GM21619 (cell line): ENCODE data around the gene BABAM2.
"Not testable (repeated sequence)": the region's sequence is repeated elsewhere in the genome, so short reads cannot be mapped to it uniquely, and the experiment has no call there.

Experiments used
- ATAC-seq: cut with Tn5 transposase; IDR thresholded peaks from one replicate; pipeline ENCODE4 v1.9.1; 2021; ENCODE audit not compliant: unreplicated experiment

BABAM2 gene

GRCh38 chr2:28227498-28227897, 337.0 kb downstream of the BABAM2 start:
- no peak for ATAC-seq

GRCh38 chr2:28228434-28228995, 338.0 kb downstream of the BABAM2 start:
- ATAC-seq: no peak

DNA sequence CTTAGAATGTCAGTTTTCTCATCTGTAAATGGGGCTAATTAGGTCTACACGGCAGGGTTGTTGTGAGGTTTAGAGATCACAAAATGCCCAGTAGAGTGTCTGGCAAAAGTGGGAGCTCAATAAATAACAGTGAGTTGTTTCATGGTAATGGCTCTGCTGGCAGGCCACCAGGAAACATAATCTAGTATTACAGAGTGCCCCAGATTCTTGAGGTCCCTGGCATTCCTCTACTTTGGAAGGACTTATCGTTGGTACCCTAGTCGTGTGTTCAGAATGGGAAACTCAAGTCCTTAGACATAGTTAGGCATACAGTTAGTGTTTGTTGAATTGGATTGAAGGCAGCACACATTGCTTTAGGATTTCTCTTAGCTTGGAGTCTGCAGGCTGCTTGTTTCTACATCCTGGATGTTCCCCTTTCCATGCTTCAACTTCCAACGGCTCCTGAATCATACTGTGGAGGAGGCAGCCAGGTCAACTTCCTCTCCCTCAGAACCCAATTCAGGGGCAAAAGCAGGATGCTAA, 340.6 kb downstream of the BABAM2 start:
- no peak for ATAC-seq

DNA sequence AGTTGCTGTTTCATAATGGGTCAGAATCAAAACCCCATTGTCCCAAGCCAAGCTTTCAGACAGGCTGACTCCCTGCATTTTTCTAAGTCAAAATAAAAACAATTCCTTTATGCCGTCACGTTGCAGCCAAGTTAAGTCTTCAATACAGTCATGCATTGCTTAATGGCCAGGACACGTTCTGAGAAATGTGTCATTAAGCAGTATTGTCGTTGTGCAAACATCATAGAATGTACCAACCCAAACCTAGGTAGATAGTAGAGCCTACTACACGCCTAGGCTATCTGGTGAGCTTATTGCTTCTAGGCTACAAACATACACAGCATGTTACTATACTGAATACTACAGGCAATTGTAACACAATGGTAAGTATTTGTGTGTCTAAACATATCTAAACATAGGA, 341.8 kb downstream of the BABAM2 start:
- no peak for ATAC-seq

DNA sequence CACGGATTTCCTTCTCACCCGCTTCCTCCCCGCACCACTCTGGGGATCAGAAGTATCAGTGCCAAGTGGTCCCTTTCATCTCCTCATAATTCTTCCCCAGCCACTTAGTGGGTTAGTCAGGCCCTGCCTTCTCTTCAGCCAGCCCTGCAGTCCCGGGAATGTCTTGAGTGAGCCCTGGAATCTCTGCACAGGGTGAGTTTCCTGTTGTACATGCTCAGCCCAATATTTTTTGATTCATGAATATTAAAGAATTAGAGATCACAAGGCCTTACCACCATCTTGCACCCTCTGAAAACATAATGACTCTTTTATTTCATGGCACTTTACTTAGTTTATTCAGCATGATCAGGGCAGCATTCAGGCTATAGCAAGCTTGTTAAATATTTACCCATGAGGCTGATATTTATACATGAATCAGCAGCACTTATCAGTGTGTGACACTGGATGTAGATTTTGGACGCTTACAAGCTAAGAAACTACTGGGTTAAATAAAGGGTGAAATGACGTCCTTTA, 342.7 kb downstream of the BABAM2 start:
- ATAC-seq: no peak

- ATAC-seq: no peak
These were observed 344.3 kb downstream of the BABAM2 start for GRCh38 chr2:28234807-28235206.

- ATAC-seq: no peak
These were observed 348.7 kb downstream of the BABAM2 start for GRCh38 chr2:28239207-28239606.

GRCh38 chr2:28240937-28241336, 350.4 kb downstream of the BABAM2 start:
- no peak for ATAC-seq

DNA sequence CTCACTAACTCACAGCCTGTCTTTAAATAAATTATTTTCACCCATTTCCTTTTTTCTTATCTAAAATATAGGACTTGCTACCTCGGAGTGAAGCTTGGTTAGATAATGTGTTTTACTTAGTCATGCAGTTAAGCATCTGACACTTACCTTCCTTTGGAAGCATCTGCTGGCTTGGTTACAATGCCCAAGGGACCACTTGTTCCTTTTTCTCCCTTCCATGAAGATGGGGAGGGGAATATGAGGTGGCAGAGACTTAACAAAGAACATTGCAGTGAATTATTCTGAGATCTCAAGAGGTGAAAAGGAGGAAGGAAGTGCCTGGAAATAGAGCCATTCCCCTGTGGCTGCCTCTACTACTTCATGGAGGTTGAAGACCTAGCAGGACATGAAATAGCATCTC, 356.8 kb downstream of the BABAM2 start:
- no peak for ATAC-seq

- ATAC-seq: no peak
These were observed 357.2 kb downstream of the BABAM2 start for GRCh38 chr2:28247734-28248133.

DNA sequence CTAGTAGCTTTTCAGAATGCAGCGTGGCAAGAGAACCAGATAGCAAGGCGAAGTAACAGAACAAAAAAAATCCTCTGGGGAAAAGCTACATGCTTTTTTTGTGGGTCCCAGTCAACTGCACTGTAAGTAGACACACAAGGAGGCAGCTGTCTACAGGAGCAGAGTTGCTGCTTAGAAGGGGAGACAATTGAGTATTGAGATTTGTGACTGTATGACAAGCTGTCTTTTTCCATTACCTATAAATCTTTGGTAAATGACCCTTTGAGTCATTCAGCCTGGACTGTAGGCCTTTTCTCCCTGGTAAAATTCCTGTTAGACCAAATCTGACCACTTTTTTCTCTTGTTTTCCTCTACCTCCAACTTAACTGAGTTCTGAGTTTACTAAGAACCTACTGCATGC, 358.0 kb downstream of the BABAM2 start:
- no peak for ATAC-seq

DNA sequence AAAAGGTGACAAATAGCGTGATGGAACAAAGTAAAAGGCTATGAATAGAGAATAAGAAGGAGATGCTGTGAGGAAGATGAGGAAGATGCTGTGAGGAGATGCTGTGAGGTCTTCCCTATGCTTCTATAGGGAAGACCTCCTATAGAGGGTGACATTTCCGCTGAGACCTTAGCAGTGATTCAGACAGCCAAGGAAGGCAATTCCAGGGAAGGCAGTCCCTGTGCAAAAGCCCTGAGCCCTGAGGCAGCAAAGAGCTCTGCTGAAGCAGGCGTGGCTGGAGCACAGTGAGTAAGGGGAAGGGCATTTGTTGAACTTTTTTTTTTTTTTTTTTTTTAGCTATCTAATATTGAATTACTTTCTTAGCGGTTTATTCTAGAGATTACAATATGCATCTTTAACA, 359.5 kb downstream of the BABAM2 start:
- ATAC-seq: no peak

GRCh38 chr2:28251337-28251736, 360.8 kb downstream of the BABAM2 start:
- no peak for ATAC-seq

DNA sequence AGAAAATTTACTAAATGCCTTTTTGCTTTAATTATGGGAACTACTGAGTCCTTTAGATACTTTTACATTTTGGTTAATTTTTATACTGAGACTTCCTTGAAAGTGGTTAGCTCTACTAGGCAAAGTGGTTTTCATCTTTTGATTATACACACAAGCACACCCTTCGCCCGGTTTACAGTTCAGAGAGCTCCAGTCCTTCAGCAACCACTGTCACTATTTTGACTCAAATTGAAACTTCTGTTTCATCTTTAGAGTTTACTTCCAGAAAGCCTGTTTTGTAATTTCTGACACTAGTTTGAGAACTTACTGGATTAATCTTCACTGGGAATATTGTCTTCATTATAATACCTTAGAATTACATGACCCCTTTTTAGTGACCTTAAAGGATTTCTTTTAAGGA, 361.8 kb downstream of the BABAM2 start:
- ATAC-seq: peak; percentile 82

DNA sequence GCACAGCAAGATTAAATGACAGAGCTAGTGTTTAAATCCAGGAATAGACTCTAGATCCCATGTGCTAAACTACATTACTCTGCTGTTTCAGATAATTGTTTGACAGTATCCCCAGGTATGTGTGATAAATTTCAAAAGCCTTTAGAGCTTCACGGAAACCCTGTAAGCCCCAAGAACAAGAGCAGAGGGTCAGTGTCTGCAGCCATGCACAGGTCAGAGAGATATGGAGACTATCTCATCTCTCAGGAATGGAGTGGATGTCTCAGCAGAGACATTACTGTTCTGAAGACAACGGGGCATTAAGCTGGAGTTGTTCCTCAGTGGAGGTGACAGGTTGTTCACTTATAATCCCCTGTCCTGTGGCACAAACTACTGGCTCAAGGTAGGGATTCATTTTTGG, 363.0 kb downstream of the BABAM2 start:
- ATAC-seq: no peak

DNA sequence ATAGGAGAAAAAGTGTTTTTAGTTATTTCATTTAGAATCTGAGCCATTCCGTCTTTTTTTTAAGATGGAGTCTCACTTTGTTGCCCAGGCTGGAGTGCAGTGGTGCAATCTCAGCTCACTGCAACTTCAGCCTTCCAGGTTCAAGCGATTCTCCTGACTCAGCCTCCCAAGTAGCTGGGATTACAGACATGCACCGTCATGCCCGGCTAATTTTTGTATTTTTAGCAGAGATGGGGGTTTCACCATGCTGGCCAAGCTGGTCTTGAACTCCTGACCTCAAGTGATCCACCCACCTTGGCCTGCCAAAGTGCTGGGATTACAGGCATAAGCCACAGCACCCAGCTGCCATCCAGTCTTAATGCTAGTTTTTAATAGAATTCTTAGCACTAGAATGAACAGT, 364.7 kb downstream of the BABAM2 start:
- ATAC-seq: not testable (repeated sequence)

DNA sequence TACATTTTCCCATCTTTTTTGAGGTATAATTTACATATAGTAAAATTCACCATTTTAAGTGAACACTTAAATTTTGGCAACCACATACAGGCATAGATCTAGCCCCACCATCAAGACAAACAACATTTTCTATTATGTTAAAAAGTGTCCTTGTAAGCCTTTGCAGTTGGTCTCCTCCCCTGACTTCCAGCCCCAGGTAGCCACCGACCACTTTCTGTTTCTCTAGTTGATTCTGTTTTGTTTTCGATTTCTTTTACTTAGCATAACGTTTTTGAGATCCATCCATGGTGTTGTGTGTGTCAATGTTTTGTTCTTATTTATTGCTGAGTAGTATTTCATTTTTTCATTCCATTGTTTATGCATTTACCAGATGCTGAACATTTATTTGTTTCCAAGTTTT, 366.7 kb downstream of the BABAM2 start:
- no peak for ATAC-seq

DNA sequence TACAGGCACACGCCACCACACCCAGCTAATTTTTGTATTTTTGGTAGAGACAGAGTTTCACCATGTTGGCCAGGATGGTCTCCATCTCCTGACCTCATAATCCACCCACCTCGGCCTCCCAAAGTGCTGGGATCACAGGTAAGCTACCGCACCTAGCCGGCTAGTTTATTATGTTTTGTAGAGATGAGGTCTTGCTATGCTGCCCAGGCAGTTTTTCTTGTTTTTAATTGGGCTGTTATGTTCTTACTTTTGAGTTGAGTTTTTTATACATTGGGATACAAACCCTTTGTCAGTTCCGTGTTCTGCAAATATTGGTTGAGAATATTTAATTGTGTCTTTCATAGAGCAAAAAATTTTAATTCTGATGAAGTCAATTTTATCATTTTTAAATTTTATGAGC, 368.7 kb downstream of the BABAM2 start:
- not testable (repeated sequence) for ATAC-seq

GRCh38 chr2:28263690-28264089, 373.2 kb downstream of the BABAM2 start:
- ATAC-seq: no peak

DNA sequence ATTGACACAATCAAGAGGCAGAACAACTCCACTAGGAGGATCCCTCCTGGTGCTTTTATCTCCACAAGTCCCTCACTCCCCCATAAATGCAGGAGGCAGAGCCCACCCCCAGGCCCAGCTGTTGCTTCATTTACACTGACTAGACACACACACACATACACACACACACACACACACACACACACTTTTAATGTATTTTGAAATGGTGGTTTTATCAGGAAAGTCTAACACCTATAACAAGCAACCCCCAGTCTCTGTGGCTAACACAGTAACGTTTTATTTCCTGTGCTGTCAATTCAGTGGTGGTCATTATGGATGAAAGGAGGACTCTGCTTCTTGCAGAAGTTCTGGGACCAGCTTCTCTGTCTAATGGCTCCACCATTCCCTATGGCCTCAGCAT, 376.8 kb downstream of the BABAM2 start:
- no peak for ATAC-seq

DNA sequence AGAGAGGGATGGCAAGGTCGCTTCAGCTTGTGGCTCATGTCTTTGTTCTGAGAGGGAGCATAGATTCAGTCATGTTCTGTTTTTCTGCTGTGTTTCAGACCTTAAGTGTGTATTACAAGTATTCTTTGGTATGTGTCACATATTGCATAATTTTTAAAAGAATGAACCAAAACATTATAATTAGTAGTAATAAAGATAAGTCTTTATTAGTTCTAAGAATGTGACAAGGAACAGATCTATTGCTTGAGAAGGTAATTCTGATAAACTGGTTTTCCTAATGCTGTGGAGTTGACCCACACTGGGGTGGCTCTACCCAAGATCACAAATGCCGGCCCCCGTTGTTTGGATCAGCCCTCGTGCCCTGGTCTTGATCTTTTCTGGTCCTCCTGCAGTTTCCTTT, 377.9 kb downstream of the BABAM2 start:
- ATAC-seq: no peak

GRCh38 chr2:28269019-28269784, 378.7 kb downstream of the BABAM2 start:
- no peak for ATAC-seq
